COLO668 (cell line): ENCODE results near the gene NRG2.
A peak's percentile ranks its signal among the peaks of the same experiment; 100 is the strongest.

Source experiments
- DNase-seq: peaks from one replicate; lab custom pipeline; 2025; ENCODE audit not compliant: unreplicated experiment; lab: John Stamatoyannopoulos, UW

Gene NRG2

DNA sequence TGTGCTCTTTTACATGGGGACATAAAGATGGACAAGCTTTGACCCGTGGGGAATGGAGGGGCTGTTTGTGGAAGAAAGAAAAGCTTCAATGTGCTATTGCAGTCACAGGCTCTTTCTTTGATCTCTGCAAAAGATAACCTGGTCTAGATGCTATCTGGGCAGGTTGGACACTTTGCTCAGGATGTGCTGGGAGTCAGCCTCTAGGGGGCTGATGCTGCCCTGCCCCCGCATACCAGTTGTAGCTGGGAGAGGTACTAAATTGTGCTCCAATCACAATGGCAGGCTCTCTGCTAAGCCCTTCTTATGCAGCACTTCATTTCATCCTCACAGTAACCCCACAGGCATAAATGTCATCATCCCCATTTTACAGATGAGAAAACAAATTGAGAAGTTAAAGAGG lies 180.3 kb downstream of the NRG2 start:
- no peak for DNase-seq

DNA sequence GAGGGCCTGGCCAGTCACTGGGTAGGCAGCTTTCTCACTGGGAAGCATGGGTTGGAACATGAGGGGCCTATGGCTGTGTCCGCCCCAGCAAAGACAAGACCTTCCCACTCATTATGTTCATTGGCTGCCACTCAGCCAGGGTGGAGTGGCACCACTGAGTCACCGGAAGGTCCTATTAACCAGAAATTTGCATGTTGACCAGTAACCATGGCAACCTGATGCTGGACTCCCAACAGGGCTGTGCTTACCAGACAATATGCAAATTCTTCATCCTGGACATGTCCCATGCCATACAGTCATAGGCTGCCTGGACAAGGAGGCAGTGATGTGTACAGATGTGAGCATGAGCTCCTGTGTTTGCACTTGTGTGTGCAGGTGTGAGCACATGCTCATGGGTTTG lies 180.8 kb downstream of the NRG2 start:
- no peak for DNase-seq

DNA sequence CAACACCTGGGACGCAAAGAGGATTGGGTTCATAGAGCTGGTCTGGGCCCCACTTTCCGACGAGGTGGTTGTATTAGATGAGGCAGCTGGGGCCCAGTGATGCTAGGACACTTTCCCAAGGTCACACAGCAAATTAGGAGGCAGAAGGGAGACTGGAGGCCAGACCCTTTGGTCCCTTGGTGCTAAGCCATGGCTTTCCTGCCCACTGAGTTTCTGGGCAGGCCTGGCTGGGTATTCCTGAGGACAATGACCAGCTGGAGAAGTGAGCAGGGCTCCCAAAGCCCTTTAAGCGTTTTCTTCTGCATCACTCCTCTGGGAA lies 181.3 kb downstream of the NRG2 start:
- no peak for DNase-seq

DNA sequence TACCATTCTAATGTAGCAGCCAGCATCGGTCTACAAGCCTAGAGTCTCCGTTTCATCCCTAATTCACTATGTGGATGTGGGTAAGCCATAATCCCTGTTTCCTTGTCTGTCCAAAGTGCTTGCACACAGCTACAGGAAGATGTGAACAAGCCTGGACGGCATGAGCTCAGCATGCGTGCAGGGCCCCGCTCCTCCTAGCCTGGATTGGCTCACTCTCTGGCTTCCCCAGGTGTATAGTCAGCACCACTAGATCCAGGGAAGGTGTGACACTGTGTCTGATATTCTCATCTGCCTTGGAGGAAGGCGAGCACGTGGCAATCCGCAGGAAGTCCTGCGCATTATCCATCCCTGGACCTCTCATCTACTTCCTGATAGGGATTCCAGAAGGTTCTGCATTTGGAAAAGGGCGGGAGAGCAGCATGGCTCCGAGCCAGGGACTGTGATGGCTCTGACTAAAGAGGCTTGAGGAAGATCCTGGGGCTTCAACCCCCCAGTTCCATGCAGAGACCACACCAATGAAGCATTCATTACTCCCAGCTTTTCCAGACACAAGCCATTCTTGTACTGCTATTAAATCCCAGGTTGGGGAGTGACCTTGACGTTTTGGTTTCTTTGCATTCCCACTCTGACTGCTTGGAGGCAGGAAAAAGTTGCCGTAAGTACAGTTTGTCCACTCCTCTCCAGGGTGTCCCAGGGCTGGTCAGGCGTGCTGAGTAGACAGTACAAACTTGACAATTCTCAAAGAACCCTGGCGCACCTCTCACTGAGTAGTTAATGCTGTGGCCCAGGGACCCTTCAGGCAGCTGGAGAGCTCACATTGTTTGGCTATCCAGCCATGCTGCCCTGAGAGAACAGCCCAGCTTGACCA lies 181.8 kb downstream of the NRG2 start:
- no peak for DNase-seq

DNA sequence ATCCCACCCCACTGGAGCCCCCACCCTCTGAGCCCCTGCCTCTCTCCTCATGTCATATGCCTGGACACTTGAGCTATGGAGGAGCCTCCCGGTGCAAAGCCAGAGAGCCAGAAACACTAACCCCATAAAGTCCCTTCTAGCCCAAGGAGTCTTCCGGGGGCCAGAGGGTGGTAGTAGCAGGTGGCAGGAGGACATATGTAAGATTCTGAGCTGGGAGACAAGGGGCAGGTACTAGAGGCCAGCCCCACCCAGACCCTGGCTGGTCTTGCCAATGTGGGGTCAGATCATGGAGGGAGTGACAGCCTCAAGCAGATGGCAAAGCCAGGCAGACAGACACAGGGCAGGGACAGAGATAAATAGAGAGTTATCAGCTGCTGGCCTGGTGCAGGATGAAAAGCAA lies 184.1 kb downstream of the NRG2 start:
- no peak for DNase-seq

DNA sequence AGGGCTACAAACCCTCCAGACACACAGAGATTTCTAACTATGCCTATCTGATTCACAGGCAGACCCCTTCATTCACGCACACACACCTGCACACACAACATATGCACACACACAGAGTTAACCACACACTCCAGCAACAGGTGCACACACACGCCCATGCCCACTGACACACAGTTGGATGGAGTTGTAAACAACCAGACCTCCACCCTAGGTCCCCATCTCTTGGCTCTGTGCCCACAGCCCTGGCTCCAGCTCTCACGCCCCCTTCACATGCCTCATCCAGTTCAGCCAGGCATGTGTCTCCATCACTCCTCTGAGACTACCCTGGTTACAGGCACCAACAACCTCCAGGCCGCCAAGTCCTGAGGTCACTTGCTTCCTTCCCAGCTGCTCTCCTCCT lies 186.4 kb downstream of the NRG2 start:
- peak; percentile 50 for DNase-seq

DNA sequence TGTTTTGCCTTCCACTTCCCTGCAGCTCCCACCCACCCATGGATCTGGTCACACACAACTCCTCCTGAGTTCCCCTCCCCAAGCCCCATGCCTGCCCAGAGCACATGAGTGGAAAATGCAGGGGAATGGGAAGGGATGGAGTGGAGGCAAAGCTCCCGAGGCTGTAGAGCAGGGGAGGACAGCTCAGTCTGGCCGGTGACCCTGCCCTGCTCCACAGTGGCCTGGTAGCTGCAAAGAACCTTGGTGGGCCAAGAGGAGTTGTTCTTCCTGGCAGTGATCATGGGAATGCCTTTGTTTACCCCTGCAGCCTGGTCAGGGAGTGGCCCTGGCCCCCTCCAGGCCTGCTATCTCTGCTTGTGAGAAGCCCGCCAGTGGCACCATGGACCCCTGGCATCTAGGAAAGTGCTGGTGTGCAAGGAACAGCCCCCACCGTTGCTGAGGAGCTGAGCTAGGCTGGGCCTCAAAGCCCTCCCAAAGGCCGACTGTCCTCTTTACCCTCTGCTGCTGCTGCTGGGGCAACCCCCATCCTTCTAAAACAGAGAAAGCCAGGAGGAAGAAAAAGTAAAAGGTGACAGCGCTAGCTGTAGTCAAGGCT lies 187.1 kb downstream of the NRG2 start:
- DNase-seq, result no peak

DNA sequence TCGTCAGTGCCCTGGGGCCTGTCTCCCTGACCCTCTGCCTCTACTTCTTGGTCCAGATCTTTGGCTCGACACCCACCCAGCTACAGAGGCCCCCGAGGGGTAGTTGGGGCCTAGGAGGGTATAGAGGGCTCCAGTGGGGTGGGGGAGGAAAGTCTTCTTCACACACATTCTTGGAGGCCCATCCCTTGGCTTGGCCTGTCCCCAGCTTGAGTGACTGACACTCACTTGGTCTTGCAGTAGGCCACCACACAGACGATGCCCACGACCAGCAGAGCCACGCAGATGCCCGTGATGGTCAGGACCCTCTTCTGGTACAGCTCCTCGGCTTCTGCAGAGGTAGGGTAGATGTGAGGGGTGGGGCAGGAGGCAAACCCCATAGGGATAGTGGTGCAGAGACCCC lies 187.6 kb downstream of the NRG2 start:
- no peak for DNase-seq

DNA sequence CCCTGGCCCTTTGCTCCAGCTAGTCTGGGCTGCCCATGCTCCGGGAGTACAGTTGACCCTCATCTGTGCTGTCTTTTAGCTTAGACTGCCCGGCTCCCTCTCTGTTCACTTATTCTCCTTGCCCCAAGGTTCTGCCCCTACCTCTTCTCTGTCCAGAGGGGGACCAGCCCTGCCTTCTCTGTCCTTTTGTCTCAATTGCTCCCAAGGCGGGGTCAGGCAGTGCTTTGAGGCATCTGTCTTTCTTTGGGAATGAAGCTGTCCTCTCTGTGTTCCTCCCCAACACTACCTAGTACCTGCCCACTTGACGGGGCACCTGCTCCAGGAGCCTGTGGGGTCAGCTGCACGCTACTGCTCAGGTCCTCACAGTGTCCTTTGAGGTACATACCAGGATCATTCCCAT lies 188.1 kb downstream of the NRG2 start:
- no peak for DNase-seq

DNA sequence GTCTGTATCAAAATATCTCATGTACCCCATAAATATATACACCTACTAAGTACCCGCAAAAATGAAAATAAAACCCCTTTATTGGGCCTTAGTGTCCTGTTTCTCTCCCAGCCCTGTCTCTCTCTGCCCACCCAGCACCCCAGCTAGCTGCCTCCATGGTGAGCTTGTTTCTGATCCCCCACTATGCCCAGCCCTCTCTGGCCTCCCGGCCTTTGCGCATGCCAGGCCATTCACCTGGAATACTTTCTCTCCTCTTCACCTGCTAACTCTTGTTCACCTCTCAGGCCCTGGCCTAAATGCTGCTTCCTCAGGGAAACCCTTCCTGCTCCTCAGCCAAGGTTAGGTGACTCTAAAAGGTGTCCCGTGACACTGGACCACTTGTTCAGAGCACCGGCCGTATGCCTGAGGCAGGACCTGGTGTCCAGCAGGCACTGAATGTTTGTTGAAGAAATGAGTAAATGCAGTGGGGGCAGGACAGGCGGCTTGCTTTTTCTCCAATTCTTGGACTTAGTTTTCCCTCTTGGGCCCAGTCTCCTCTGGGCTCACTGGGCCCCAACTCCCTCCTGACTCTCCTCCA lies 189.0 kb downstream of the NRG2 start:
- DNase-seq, result no peak

DNA sequence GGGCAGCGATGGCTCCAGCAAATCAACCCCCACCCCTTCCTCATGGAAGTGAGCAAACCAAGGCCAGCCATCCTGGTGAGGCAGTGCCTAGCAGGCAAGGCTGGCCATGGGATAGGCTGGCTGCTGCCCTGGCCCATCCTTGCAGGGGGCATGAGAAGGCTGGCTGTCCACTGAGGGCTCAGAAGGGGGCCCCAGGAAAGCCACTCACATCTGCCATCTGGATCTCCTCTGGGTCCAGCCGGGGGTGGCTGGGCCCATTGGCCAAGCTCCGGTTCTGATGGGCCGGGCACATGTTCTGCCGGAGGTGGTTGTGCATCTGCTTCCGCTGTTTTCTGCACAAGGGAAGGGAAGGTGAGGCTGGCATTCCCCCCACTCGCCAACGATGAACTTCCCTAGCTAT lies 190.4 kb downstream of the NRG2 start:
- DNase-seq, result no peak

DNA sequence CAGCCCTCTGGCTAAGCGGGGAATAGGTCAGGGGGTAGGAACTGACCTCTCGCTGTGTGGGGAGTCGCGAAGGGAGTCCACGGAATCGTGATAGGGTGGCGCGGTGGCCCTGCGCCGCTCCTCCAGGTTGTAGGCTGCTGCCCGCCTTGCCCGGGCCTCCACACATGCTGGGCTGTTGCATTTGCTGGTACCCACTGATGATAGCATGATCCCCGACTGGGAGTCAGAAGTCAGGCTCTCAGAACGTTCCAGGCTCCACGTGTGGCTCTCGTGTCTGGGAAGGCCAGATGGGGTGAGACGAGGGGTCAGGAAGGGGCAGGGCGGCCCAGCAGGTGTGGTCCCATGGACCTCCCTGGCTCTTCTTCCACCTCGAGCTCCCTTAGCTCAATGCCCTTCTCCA lies 191.5 kb downstream of the NRG2 start:
- no peak for DNase-seq

DNA sequence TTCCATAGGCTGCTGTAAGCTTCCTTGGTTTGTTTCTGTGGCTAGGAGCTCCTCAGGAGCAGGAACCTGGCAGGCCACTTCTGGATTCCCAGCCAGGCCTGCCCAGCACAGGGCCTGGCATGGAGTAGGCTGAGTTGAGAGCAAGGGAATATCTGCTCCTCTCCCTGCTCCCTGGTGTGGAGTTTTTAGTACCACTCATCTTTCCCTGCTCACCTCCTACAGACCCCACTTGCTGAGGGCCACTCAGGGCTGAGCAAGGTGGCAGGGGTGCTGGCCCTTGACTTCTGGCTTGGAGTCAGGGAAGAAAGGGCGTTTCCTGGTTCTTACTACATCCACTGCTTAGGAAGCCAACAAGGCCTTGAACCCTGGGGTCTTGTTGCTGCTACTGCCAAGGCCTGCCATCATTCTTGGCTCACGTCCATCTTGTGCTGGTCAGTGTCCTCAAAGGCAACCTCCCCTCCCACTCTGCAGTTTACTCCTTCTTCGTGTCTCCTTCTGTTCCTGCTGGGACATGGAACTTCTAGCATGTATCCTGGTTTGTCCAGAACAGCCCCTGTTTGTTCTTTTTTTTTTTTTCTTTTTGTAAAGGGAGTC lies 192.6 kb downstream of the NRG2 start:
- no peak for DNase-seq

DNA sequence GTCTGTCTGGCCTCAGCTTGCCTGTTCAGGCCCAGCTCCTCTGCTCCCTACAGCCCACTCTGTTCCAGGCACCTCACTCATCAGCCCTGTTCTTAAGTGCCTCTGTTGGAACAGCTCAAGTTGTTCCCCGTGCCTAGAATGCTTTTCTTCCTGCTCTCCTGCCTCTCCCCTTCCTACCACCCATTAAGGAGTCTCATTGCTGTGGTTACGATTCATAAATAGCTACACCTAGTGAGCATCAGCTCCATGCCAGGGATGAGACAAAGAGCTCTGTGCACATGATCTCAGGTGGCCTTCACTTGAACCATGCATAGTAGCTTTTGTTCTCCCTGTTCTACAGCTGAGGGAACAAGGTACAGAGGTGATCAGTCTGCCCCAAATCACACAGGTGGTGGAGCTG lies 193.2 kb downstream of the NRG2 start:
- DNase-seq, result no peak

DNA sequence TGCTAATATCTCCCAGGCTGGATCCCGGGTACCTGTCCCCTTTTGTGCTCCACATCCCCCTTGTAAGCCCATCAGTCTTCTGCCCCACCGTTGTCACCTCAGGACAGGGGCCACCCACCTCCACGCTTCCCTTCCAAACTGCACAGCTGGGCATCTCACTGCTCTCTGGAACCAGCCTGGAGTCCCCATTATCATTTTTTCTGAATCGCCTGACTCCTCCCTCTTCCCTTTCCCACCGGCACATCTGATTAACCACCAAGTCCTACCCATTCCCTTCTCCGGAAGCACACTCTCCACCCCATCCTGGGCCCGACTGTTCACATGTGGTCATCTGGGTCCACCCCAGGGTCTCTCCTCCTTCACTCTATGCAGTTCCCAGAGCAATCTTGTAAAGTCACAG lies 193.6 kb downstream of the NRG2 start:
- no peak for DNase-seq

DNA sequence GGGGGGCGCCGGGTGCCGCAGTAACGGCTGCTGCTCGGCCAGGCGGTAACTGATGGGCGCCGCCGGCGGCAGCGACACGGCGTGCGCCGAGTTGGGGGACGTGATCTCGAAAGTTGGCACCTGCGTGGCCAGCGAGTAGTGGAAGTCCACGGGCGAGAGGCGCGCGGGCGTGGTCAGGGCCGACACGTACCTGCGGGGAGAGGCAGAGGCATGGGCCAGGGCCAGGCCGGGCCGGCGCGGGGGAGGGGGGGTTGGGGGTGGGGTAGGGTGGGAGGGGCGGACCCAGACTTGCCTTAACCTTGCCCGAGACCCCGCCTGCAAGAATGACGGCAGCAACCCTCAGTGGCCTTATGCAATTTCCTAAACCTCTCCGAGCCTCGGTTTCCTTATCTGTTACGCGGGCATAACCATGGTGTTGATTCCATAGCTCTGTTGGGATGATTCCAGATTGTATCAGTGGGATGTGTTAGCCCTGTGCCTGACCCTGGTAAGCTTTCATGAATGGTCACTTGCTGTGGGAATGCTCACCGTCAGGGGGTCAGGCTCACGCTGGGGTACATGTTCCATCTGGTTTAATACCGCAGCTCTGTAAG lies 194.5 kb downstream of the NRG2 start:
- DNase-seq, result no peak

DNA sequence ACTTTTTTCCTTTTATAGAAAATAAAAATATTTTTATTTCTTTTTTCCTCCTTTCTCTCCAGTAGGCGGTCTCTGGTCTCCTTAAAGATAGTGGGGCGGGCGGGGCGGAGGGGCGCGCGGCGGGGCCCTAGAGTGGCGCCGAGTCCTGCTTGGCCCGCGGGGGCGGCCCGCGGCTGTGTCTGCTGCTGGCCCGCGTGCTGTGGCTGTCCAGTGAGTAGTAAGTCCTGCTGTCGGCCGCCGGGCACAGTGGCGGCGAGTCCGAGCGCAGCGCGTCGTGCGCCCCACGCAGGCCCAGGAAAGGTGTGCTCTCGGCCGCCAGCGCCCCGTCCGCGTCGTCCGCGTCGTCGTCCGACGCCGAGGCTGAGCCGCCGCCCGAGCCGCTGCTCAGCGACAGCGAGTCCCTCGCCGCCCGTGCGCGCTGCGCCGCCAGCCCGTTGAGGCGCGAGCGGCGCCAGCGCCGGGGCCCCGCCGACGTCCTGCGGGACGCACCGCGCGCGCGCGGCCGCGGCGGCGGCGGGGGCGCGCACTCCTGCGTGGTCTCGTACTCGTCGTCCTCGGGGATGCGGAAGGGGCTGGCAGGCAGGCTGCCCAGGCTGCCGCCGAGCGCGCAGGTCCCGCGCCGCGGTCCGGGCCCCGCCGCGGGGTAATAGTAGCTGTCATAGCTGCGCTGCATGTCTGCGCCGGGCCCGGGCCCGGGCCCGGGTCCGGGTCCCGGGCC lies 195.2 kb downstream of the NRG2 start:
- peak; percentile 62 for DNase-seq

DNA sequence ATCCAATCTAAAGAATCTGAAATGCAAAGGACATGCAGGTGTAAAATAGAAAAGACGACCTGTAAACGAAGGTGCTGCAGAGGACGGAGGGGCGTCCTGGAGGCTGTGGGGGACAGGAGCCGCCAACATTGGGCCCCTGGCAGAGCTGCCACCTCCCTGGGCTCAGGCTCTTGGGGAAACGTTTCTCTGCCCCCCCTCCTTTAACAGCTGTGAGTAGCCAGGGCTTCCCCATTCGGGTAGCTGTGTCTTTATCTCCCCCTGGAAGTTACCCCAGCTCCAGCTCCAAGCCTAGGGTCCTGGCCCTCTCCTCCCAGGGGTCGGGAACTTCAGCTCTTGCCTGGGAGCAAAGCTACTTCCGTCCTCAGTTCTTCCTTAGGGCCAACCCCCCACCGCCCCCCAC lies 196.0 kb downstream of the NRG2 start:
- no peak for DNase-seq

DNA sequence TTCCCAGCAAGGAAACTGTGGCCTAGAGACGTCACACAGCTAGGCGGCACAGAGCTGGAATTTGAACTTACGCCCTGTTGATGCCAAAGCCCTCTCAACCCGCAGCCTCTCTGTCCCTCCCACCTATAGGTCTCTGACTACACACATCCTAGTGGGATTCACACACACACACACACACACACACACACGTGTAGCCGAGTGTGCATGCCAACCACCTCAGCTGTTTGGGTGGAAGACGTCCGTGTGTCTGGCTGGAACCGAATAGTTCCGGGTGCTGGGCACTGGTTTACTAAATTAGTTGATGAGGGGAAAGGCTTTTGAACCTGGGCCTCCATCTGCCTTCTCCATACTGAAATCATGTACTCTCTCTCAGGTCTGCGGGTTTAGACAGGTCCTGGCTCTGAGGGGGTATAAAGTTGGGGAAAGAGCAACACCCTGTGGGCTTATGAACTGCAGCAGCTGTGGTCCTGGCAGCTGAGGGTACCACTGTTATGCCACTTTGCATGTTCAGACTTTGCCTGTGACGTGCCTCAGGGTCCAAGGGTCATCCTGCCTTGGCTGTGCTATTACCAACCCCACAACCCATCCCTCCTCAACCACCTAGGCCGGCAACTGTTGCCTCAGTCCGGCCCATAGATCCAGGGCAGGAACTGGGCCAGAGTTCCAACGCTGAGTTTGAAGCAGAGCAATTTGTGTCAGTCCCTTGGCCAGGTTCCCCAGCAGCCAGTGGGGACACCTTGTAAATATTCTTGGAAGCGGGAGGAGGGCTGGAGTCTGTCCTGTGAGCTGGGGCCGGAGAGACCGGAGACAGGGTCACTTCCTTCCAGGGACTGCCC lies 197.0 kb downstream of the NRG2 start:
- no peak for DNase-seq

DNA sequence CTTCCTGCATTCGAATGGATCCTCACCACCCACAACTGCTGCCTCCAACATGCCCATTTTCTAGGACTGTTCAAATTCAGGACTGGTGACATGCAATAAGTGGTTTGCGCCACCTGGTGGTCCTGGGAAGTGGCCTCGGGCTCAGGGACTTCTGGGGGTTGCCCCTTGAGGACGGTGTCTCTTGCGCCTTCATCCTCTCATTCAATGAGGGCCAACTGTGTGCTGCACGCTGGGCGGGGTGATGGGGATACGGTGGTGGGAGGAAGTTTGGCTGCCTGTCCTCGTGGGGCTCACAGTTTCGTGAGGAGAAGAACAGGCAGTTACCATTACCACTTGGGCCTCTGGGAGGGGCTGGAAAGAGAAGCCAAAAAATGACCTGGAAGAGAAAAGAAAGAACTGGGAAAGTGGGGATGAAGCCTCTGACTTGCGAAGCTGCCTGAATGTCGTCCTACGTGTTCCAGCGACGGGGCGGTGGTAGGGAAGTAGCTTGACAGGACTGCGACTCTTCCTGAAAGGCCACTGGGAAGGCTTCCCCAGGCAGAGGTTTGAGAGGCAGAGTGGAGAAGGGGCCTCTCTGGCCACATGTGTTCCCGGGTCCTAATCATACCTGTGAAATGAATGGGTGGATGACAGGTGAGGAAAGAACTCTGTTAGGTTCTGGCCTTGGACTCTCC lies 198.5 kb downstream of the NRG2 start:
- peak; percentile 42 for DNase-seq
